Parathyroid adenoma (tissue), 2 donors: ENCODE measurements around the gene STPG2.

Experiments used
- H2AFZ ChIP-seq: fragments of 300-600 bp; sonication (generic); one replicate; pipeline ENCODE4 v1.7.0; 2017; ENCODE audit warnings: antibody characterized with exemption, mild to moderate bottlenecking
- H3K27ac ChIP-seq: fragments of 300-600 bp; sonication (generic); one replicate; pipeline ENCODE4 v1.7.0; 2017
- H3K27me3 ChIP-seq: fragments of 300-600 bp; sonication (generic); one replicate; pipeline ENCODE4 v1.7.0; 2017; ENCODE audit warnings: low read length; ENCODE audit not compliant: control insufficient read depth, insufficient read depth
- H3K36me3 ChIP-seq: fragments of 300-600 bp; sonication (generic); one replicate; pipeline ENCODE4 v1.7.0; 2017; ENCODE audit warnings: low read length; ENCODE audit not compliant: control insufficient read depth, insufficient read depth
- H3K4me1 ChIP-seq: fragments of 300-600 bp; sonication (generic); one replicate; pipeline ENCODE4 v1.7.0; 2017; ENCODE audit warnings: control low read depth
- H3K4me2 ChIP-seq: fragments of 300-600 bp; sonication (generic); one replicate; pipeline ENCODE4 v1.7.0; 2017; ENCODE audit warnings: low read length
- H3K4me3 ChIP-seq: fragments of 300-600 bp; sonication (generic); one replicate; pipeline ENCODE4 v1.7.0; 2017; ENCODE audit warnings: low read depth, low read length
- H3K79me2 ChIP-seq: fragments of 300-600 bp; sonication (generic); one replicate; pipeline ENCODE4 v1.7.0; 2017; ENCODE audit warnings: control low read depth
- H3K9ac ChIP-seq: fragments of 300-600 bp; sonication (generic); one replicate; pipeline ENCODE4 v1.7.0; 2017; ENCODE audit warnings: mild to moderate bottlenecking
- H3K9me3 ChIP-seq: fragments of 300-600 bp; sonication (generic); one replicate; pipeline ENCODE4 v1.7.0; 2017; ENCODE audit warnings: low read length; ENCODE audit not compliant: control insufficient read depth
- TF ChIP-seq, protein P1 (sequence below): fragments of 300-600 bp; sonication (generic); IDR thresholded peaks from one replicate; pipeline ENCODE4 v1.7.0; 2017; ENCODE audit warnings: antibody characterized with exemption, mild to moderate bottlenecking
- donor health status: primary hyperparathyroidism.

STPG2 gene

DNA sequence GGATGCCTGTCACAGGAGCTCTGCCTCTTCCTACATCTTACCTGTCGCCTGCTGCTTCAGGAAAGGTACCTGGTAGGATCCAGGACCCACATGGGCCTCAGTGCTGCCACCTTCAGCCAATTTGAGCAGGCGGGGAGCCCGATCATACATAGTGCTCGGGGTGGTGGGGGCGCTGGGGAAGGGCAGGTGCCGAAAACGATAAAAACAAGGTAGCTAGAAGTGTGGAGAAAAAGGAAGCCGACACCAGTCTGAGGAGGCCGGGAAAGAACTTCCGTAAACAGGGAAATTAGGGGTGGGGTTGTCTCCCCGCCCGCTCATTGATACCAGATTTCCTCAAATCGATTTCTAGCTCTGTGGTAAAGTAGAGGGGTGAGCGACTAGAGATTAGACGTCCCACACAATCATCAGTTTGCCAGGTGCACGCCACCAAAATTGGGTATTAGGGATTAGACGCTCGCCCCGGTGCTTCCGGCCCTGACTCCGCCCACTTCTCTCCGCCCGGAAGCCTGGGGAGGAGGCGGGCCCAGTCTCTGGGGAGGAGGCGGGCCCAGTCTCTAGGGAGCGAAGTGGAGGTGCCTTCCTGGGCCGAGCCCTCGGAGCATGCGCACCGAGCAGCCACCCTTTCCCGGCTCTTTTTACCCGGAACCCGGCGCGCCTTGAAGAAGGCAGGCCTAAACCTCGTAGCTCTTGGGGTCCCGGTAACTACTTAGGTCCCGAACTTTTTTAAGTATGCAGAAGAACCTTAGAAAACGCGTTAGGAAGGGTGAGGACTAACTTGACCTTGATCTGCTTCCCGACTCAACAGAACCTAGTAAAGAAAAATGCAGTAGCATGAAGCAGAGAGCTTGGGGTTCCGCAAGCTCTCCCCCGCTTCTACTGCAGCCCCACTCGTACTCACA, at the start of gene STPG2:
Gene STPG2 (minus strand): TSS at position 476 of the 899 bp plus-strand sequence.
- Histone ChIP-seq H3K27ac (peak within 1 kb of the TSS; percentile 95), H3K4me1 (peaks cover 2% of the 10 kb centered on the region), H3K9me3 (no peaks in the 10 kb centered on the region), H3K36me3 (no peaks in the 10 kb centered on the region), H3K4me3 (peak within 1 kb of the TSS; percentile 77), H3K79me2 (no peaks in the 10 kb centered on the region), H3K4me2 (peak within 1 kb of the TSS; percentile 91), H3K27me3 (no peaks in the 10 kb centered on the region), H3K9ac (peak within 1 kb of the TSS; percentile 67), H2AFZ (peak within 1 kb of the TSS; percentile 94)
- TF ChIP-seq, protein P1, sequence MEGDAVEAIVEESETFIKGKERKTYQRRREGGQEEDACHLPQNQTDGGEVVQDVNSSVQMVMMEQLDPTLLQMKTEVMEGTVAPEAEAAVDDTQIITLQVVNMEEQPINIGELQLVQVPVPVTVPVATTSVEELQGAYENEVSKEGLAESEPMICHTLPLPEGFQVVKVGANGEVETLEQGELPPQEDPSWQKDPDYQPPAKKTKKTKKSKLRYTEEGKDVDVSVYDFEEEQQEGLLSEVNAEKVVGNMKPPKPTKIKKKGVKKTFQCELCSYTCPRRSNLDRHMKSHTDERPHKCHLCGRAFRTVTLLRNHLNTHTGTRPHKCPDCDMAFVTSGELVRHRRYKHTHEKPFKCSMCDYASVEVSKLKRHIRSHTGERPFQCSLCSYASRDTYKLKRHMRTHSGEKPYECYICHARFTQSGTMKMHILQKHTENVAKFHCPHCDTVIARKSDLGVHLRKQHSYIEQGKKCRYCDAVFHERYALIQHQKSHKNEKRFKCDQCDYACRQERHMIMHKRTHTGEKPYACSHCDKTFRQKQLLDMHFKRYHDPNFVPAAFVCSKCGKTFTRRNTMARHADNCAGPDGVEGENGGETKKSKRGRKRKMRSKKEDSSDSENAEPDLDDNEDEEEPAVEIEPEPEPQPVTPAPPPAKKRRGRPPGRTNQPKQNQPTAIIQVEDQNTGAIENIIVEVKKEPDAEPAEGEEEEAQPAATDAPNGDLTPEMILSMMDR = peak; percentile 58

DNA sequence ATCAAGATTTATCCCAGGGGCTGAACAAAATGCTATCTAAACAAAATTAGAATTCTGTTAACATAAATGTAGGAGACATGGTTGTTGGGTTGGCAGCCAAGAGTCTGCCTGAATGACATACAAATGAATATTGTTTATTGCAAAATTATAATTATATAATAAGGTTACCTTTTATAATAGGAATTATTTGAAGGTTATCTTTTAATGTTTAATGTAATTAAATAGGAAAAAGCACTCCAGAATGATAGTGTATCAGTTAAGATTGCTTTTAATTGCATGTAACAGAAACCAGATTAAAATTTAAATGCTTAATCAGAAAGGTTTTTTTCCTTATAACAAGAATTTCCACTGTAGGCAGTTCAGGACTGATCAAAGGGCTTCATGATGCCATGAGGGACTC, 42.0 kb upstream of the STPG2 start:
- no peaks in the 10 kb centered on the region for H3K9me3 ChIP-seq
- TF ChIP-seq, protein P1 = no peak
- H3K9ac ChIP-seq = no peak overlapping the region
- H3K27me3 ChIP-seq = no peaks in the 10 kb centered on the region
- no peaks in the 10 kb centered on the region for H3K79me2 ChIP-seq
- no peaks in the 10 kb centered on the region for H3K36me3 ChIP-seq
- H3K27ac ChIP-seq = no peak overlapping the region
- no peak overlapping the region for H2AFZ ChIP-seq
- no peak overlapping the region for H3K4me2 ChIP-seq
- no peak overlapping the region for H3K4me3 ChIP-seq
- no peaks in the 10 kb centered on the region for H3K4me1 ChIP-seq

DNA sequence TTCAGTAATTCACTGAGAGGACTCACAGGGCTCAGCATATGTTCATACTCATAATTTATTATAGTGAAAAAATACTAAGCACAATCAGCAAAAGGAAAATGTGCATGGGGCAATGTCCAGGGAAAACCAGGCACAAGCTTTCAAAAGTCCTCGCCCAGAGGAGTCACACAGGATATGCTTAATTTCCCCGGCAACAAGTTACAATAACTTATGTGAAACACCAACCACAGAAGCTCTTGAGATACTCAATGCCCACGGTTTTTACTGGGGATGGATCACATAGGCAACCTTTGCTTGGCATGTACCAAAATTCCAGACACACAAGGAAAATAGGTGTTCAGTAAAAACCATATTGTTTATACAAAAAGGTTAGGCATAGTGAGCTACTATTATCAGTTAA, 38.5 kb upstream of the STPG2 start:
- no peaks in the 10 kb centered on the region for H3K4me1 ChIP-seq
- TF ChIP-seq, protein P1 = no peak
- H3K27me3 ChIP-seq = no peaks in the 10 kb centered on the region
- H3K4me3 ChIP-seq = no peak overlapping the region
- no peak overlapping the region for H3K27ac ChIP-seq
- no peaks in the 10 kb centered on the region for H3K9me3 ChIP-seq
- H3K9ac ChIP-seq = no peak overlapping the region
- no peak overlapping the region for H3K4me2 ChIP-seq
- H2AFZ ChIP-seq = no peak overlapping the region
- H3K36me3 ChIP-seq = no peaks in the 10 kb centered on the region
- H3K79me2 ChIP-seq = no peaks in the 10 kb centered on the region

DNA sequence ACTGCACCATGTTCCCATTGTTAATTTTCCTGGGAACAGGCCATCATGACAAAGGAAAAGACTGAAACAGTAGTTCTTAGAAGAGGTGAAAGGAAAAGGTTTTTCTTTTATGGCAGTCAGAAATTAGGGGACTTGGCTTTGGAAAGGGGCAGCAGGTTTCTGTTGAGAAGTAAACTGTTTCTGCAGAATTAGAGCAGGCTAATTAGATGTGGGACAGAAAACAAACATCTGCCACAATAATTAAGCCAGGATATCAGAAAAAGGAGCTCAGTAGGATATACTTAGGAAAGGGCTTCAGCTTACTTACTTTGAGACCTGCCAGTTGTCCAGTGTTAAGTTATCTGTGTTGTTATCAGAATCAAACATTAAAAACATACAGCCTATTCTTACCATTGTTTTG, 36.7 kb upstream of the STPG2 start:
- H3K9me3 ChIP-seq = no peaks in the 10 kb centered on the region
- no peaks in the 10 kb centered on the region for H3K79me2 ChIP-seq
- no peaks in the 10 kb centered on the region for H3K4me1 ChIP-seq
- H3K4me3 ChIP-seq = no peak overlapping the region
- TF ChIP-seq, protein P1 = no peak
- no peak overlapping the region for H3K9ac ChIP-seq
- no peak overlapping the region for H2AFZ ChIP-seq
- H3K27me3 ChIP-seq = no peaks in the 10 kb centered on the region
- H3K27ac ChIP-seq = no peak overlapping the region
- no peaks in the 10 kb centered on the region for H3K36me3 ChIP-seq
- no peak overlapping the region for H3K4me2 ChIP-seq

DNA sequence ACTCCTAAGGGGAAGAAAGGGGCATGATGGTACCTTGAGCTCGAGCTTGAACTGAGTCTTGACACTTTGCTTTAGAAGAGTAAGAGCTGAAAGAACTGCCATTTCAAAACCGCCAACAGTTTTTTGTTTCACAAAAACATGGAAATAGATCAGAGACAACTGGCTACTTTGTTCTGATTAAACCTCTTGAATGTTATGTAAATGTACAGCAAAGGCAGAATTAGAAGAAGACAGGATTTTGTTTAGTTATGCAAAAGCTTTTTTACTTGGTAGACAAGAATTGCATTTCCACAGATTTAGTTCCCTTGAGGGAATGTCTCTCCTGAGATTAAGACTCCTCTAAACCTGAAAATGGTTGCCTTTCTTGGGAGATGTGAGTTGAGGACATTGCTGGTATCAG, 33.3 kb upstream of the STPG2 start:
- H3K79me2 ChIP-seq = no peaks in the 10 kb centered on the region
- H3K4me3 ChIP-seq = no peak overlapping the region
- TF ChIP-seq, protein P1 = no peak
- no peaks in the 10 kb centered on the region for H3K9me3 ChIP-seq
- H3K27me3 ChIP-seq = no peaks in the 10 kb centered on the region
- H3K36me3 ChIP-seq = no peaks in the 10 kb centered on the region
- no peak overlapping the region for H3K9ac ChIP-seq
- no peaks in the 10 kb centered on the region for H3K4me1 ChIP-seq
- no peak overlapping the region for H2AFZ ChIP-seq
- no peak overlapping the region for H3K4me2 ChIP-seq
- H3K27ac ChIP-seq = no peak overlapping the region
